HG03280 (cell line): Measurements from ENCODE around the gene C16orf89.

Experiments
- ATAC-seq: cut with Tn5 transposase; IDR thresholded peaks from one replicate; pipeline ENCODE4 v1.9.1; 2021; ENCODE audit warnings: mild to moderate bottlenecking, moderate library complexity; ENCODE audit not compliant: unreplicated experiment

Gene C16orf89

DNA sequence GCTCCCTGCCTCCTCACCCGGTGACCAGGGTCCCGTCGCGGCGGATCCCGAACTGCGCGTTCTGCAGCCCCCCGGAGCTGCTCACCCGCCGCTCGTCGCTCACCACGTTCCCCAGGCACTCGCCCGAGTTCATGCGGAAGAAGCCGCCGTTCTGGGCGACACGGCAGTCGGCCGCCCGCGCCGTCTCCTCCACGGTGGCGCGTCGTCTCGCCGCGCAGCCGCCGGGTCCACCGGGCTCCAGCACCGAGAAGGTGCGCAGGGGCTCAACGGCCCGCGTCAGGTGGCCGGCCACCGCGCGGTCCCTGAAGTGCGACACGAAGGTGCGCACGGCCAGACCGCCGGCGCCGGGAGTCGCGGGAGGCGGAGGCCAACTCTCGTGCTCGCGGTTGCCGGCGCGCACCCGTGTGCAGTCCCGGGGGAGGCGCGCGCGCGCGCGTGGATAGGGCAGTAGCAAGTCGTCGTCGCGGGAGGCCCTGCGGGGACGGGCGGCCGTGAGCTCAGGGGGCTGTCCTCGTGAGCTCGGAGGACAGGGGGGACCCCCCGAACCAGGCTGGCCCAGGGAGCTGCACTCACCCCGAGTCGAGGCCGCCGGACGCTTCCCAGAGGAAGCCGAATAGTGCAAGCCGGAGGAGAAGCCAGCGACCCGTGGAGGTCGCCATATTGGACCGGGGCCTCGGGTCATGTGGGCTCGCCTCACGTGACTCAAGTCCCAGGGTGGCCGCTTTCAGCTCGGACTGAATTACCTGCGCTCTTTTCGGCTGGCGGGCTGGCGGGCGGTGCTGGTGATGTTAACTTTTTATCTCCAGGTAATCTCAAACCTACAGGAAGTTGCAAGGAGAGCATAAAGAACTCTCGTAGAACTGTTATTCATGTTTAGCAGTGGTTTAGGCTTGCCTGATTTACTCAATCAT, 32.2 kb downstream of the C16orf89 start, which contains the start of gene NAGPA:
Gene NAGPA (minus strand): TSS at position 680 of the 911 bp plus-strand sequence. CDS start 21 bp downstream, at position 659.
- peak; percentile 65 for ATAC-seq

DNA sequence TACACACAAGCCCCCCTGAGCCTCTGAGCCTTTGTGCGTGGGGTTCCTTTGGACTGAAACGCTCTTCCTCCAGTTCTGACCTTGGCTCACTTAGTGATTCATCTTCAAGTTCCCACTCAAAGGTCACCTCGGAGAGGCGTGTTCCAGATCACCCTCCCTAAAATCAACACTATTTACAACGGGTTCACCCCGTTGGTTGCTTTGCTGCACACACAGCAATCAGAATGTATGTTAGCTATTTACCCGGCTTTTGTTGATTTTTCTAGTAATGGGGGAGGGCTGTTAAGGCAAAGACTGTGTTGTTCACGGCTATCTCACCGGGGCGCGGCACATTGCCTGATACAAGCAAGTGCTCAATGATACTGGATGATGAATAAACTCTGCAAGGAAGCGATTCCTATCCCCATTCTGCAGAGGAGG, 33.0 kb downstream of the C16orf89 start:
- no peak for ATAC-seq

DNA sequence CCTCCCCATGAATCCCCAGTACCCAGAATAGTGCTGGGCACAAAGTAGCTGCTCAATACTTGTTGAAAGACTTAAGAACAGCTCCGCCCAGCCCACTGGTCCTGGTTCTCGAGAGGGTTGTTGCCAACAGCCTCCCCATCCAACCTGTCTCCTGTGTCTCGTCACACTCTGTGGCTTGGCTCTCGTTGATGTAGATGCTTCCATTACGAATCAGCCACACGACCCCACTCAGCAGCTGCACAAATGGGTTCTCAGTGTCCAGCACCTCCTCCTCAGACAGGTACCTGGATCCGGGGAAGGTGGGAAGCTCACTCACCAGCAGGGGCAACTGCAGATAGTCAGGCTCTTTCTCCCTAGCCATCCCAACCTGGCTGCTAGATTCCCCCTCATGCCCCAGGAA, 34.2 kb downstream of the C16orf89 start:
- no peak for ATAC-seq

DNA sequence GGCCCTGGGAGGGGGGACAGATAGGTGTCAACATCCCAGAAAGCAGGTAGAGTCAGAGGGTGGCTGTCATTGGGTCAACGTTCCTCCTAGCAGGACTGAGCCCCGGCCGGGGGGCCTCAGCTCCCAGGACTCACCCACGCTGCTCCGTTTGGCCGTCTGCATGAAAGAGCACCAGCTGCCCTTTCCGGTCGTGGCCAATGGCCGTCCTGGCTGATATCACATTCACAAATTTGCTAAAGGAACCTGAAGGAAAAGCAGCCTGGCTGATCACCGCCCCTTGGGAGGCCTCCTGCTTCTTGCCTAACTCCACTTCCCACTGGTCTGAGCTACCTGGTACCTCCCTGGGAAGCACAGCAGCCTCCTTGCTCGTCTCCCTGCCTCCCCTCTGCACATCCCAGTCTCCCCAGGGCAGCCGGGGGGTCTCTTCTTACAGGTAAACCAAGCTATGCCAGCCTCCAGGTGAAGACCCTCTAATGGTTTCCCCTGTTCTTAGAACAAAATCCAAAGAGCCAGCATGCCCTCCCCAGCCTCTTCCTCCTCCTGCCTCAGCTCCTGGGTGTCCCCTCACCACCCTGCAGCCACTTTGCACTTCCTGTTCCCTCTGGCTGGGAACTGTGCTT, 35.4 kb downstream of the C16orf89 start:
- ATAC-seq, result no peak

DNA sequence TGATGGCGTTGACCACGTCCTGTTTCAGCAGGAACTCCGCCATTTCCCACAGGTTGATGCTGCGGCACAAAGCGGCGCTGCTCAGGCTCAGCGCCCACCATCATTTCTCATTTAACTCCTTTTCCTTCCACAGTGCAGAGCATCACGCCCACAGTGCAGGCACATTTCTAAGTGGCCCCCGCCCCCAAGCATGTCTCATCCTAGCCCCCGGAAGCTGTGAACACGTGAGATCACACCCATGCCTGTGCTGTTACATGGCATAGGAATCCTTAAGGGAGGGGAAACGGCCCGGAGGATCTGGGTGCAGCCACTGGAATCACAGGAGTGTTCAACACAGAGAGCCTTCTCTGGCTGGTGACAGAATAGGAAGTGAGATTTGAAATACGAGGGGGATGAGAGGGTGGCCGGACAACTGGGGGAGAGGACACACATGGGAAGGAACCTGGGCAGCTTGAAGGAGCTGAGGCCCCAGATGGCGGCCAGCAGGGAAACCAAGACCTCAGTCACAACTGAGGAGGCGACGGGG, 36.7 kb downstream of the C16orf89 start:
- ATAC-seq, result no peak

DNA sequence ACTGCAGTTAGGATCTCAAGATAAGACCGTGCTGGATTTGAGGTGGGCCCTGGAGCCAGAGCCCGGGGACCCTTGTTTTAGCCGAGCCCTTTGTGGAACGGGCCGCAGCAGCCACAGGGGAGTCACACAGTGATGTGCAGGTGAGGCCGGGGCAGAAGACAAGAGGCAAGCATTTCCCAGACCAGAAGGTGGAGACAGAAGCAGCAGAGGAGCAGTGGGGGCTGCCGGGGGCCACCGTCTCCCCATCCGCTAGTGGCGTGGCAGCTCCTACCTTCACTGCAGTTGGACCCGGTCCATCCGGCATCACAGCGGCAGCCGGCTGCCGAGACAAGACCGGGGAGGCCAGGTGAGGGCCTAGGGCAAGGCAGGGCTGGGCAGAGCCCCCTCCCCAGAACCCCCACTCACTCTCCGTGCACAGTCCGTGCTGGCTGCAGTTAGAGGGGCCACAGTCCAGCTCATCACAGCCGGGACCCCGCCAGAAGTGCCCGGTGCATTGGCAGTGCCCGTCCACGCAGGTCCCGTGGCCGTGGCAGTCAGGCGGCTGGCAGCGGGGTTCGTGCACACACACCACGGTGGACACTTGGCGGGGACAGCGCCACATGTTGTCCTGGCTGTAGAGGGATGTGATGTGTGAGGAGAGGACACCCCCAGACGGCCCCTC, 38.1 kb downstream of the C16orf89 start:
- ATAC-seq, result no peak

DNA sequence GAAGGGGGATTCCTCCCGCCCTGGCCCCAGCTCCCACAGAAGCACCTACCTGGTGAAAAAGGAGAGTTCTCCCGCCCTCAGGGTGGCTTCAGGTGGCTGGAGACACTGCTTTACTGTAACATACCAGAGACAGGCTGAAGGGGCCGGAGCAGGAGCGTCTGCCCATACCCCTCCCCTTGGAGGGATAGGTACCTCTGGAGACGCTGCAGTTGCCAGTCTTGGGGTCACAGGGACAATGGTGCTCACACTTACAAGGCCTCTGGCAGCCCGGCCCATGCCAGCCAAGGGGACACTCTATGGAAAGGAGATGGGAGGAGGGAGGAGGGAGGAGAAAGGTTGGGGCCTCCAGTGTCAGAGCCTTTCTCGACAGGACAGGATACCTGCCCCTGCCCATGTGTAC, 38.7 kb downstream of the C16orf89 start:
- no peak for ATAC-seq

DNA sequence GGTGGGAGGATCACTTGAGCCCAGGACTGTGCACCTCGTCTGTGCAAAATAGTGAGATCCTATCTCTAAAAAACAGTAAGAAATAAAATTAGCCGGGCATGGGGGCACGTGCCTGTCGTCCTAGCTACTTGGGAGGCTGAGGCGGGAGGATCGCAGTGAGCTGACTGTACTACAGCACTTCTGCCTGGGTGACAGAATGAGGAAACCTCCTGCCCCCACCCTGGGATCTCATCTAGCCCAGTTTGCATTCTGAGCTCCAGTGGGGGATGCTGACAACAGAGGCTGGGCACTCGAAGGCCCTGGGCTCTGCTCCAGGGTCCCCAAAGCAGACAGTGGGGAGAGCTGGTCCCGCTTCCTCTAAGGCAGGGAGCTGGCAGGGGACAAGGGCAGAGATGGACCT, 39.1 kb downstream of the C16orf89 start:
- ATAC-seq, result no peak

DNA sequence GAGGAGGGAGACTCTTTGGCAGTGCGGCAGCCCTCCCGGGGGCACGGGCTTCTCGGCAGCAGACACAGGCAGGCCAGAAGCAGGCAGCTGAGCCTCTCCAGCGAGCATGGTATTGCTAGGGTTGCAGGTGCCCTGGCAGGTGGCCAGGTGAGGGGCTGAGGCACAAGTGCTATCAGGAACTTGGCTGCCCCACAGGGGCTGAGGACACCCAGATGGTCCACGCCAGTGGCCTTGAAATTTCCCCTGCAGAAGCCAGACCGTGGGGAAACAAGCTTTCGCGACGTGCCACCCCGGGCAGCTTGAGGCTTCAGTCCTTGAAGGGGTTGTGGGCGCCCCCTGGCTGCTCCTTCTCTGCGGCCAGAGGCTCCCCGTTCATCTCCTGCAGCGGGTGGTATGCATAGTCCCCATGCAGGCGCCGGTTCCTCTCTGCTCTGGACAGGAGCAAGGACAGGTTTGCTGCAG, 40.6 kb downstream of the C16orf89 start:
- no peak for ATAC-seq

DNA sequence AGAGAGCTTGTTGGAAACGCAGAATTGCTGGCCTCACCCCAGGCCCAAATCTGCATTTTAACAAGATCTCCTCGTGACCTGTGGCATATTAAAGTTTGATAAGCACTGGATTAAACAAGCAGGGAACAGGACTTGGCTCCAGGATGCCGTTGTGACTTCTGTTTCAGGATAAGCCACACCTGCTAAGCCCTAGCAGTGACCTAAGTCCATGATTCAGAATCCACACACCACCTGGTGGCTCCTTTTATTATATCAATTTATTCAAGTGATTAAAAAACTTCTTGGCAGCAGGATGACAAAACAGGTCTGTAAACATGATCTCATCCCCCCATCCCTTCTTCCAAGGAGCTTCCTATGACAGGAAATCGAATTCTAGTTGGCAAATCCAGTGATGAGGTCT, 41.1 kb downstream of the C16orf89 start:
- no peak for ATAC-seq

DNA sequence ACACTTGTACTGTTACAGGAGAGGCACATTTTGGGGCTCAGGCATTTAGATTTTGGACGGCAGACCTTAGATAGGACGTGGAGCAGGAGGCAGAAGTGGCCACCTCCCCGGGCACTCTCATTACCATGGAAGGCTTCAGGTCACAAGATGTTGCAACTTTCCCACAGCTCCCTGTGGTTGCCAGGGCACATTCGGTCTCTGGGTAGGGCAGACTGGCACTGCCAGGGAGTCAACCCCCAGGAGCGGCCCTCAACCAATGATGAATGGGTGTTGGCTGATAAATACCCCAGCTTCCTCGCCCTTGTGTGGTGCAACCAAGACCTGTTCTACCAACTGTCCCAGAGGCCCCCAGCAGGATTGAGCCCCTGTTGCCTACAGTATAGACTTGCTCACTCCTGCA, 43.2 kb downstream of the C16orf89 start:
- ATAC-seq, result no peak

DNA sequence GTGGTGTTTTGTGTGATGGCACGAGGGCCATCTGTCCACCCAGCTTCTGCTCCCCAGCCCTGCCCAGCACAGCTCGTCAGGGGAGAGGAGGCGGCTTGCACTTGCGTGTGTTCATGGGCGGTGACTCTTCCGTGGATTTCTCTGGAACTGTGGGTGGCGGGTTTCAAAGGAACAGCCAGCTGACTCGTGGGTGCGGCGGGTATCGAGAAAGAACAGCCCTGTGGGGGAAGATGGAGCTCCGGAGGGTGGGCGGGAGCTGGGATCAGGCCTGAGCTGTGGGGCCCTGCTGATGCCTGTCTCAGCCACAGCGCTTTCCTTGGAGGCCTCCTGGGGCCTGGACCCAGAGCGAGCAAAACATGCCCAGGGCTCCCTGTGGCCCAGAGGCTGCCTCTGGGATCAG, 45.2 kb downstream of the C16orf89 start:
- ATAC-seq, result no peak

DNA sequence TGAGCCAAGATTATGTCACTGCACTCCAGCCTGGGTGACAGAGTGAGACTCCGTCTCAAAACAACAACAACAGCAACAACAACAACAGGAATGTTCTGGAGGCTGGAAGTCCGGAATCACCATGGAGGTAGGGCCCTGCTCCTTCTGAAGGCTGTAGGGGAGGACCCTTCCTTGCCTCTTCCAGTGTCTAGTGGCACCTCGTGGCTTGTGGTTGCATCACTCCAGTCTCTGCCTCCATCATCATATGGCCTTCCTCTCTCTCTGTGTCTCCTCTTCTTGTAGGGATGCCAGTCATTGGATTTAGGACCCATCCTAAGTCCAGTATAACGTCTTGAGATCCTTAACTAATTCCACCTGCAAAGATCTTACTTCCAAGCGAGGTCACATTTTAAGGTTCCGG, 46.0 kb downstream of the C16orf89 start:
- ATAC-seq, result no peak

DNA sequence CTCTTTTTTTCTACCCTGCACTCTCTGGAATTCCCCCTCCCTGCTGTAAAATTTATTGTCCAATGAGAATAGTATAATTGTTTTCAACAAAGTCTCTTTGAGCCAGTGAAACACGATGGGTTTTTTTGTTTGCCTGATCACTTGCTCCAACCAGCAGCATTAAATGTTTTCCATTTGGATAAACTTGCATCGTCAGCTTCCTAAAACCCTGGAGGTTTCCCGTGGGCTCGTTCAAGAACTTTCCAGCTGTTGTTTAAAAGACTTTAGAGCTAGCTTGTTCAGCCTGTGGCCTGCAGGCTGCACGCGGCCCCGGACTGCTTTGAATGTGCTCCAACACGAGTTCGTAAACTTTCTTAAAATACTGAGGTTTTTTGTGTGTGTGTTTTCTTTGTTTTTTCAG, 47.0 kb downstream of the C16orf89 start:
- no peak for ATAC-seq

DNA sequence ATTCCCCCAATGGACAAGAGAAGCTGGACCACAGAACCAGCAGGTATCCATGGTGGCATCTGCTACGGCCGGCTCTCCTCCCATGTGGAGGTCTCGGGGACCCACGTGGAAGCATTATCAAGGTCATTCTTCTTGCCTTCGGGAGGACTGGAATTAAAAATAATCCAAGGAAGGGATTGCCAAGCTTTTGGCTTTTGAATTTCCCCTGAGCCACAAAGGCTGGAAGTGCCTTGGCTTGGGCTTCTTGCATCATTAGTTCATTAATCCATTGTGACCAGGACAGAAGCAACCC, 48.1 kb downstream of the C16orf89 start:
- ATAC-seq, result no peak

DNA sequence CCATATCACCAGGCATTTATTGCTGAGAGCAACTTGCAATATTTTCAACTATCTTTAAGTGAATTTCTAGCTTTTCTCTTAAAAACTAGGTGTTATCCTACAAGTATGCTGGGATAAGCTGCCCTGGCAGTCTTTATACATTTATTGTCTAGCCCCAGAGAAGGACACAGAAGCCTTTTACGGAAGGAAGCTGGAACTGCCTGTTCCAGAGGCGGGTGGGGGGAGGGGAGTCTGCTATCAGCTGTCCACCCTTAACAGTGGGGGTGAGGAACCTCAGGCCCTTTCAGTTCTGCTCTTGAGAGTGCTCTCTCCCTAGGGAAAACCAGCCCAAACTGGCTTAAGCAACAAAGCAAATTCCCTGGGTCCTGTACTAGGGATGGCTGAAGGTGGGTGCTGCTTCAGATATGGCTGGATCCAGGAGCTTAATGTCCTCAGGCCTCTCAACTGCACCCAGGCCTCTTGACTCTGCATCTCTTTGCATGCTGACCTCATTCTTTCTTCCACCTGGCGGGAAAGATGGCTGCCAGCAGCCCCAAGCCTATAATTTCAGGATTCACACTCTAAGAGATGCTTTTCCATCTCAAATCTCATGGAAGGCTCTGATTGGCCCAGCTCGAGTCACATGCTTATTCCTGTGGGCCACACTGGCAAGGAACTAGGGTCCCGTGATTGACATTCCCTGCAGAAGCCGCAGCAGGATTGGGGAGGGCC, 48.6 kb downstream of the C16orf89 start:
- no peak for ATAC-seq

DNA sequence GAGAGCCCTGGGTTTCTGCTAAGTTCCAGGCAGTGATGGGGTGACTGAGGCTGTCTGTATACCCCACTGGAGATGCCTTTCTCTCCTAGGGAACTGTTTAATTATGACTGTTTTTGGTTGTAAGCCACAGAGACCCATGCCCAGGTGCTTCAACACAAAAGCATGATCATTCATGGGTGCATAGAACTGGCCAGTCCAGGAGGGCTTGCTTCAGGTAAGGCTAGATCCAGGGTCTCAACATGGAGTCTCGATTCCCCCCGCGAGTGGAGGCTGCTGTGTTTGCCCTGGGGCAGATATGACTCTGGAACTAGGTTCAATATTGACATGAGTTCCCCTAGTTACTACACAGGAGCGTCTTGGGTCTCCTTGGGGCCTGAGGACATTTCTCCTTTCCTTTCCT, 49.9 kb downstream of the C16orf89 start:
- no peak for ATAC-seq

DNA sequence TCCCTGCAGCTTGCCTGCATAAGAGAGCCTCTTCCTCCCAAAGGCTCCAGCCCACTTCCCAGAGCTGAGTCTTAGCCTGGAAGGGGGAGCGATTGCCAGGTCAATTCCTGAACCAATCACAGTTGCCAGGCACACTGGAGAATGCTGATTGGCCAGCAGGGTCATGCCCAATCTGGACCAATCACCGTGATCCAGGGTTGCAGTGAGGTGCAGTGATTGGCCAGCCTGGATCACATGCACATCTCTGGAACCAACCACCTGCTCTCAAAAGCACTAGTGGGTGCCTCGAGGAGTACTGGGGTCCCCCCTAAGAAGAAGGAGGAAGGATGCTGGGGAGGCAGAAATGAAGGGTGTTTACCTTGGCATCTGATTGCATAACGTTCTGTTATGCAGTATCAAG, 50.4 kb downstream of the C16orf89 start:
- no peak for ATAC-seq

DNA sequence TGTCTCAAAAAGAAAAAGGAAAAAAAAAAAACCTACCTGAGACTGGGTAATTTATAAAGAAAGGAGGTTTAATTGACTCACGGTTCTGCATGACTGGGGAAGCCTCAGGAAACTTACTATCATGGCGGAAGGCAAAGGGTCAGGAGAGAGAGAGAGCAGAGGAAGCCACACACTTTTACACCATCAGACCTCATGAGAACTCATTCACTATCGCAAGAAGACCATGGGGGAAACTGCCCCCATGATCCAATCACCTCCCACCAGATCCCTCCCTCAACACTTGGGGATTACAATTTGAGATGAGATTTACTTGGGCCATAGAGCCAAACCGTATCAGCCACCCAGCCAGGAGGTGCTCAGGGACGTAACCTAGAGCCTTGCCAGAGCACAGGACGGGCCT, 52.9 kb downstream of the C16orf89 start:
- no peak for ATAC-seq

DNA sequence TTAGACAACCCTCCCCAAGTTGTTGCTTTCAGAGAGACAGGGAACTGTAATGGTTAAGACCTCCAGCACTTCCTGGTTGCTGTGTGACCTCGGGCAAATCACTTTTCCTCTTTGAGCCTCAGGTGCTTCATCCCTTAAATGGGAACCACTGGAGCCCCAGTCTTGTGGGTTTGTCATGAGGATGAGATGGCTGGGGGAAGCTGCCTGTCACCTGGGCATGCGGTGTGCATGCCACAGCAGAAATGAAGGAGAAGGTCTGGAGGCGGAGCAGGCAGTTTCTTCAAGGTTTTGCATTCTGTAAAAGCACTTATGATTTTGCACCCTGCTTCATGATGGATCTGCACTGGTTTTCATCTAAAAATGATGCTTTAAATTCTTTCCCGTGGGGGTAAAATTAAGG, 54.1 kb downstream of the C16orf89 start:
- no peak for ATAC-seq
